ENCODE results near the gene SLC29A1. TPM values are rescaled to one million over a fixed set of nuclear protein-coding genes. Genes with fewer than 3 reads are reported as not detected.

SLC29A1 gene
- total and polyA plus RNA-seq, 9 of the 15 experiments (the other 6 are each of a cell fraction or from before 2014, with no cell fraction given), result 18.9 to 170 (median 57.7) TPM

DNA sequence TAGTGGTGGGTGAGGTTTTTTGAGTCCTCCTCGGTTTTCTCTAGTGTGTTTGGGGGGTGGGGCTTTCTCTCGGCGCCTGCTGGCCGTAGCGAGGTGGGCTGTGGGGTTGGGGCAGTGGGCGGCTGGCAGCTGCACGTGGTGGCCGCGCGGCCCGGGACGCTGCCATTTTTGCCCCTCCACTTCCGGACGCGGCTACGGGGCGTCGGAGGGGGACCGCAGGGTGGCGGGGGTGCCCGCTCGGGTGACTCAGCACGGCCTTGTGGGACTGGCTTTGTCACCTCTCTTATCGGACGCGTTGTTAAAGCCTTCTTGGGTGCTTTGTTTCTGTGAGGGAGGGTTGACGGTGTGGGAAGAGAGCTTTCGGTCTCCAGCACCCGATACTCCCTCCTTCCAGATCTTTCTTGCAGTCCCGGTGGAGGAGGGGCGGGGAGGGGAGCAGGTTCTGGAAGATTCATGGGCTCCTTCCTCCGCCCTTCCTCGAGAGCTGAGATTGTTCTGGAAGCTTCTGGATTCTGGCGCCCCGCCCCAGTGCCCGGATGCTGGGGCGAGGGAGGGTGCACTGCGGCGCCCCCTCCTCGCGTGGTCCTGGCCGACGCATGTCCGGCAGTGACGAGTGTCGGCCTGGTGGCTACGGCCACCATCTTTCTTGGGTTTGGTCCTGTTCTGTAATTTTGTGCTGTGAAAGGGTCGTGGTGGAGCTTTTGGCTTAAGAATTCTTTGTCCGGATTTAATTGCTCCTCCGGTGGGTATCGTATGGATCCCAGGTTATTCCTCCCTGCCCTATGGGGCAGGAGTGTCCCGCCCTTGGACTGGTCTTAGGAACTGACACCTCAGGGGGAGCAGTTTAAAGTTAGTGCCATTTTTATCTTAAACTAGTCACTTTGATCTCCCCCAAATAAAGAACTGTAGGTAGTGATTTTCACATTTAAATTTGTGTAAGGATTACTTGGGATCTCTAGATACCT, 24.2 kb downstream of the SLC29A1 start (continued):
- TF ChIP-seq, protein P1, sequence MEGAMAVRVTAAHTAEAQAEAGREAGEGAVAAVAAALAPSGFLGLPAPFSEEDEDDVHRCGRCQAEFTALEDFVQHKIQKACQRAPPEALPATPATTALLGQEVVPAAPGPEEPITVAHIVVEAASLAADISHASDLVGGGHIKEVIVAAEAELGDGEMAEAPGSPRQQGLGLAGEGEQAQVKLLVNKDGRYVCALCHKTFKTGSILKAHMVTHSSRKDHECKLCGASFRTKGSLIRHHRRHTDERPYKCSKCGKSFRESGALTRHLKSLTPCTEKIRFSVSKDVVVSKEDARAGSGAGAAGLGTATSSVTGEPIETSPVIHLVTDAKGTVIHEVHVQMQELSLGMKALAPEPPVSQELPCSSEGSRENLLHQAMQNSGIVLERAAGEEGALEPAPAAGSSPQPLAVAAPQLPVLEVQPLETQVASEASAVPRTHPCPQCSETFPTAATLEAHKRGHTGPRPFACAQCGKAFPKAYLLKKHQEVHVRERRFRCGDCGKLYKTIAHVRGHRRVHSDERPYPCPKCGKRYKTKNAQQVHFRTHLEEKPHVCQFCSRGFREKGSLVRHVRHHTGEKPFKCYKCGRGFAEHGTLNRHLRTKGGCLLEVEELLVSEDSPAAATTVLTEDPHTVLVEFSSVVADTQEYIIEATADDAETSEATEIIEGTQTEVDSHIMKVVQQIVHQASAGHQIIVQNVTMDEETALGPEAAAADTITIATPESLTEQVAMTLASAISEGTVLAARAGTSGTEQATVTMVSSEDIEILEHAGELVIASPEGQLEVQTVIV (CRISPR knock-in tag; IDR thresholded peaks at IDR 0.05; ENCODE audit: borderline replicate concordance), result no peak
- TF ChIP-seq, protein P2, sequence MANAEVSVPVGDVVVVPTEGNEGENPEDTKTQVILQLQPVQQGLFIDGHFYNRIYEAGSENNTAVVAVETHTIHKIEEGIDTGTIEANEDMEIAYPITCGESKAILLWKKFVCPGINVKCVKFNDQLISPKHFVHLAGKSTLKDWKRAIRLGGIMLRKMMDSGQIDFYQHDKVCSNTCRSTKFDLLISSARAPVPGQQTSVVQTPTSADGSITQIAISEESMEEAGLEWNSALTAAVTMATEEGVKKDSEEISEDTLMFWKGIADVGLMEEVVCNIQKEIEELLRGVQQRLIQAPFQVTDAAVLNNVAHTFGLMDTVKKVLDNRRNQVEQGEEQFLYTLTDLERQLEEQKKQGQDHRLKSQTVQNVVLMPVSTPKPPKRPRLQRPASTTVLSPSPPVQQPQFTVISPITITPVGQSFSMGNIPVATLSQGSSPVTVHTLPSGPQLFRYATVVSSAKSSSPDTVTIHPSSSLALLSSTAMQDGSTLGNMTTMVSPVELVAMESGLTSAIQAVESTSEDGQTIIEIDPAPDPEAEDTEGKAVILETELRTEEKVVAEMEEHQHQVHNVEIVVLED (CRISPR knock-in tag; IDR thresholded peaks at IDR 0.05), result peak; percentile 75
- TF ChIP-seq, protein P3, sequence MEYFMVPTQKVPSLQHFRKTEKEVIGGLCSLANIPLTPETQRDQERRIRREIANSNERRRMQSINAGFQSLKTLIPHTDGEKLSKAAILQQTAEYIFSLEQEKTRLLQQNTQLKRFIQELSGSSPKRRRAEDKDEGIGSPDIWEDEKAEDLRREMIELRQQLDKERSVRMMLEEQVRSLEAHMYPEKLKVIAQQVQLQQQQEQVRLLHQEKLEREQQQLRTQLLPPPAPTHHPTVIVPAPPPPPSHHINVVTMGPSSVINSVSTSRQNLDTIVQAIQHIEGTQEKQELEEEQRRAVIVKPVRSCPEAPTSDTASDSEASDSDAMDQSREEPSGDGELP (CRISPR knock-in tag; IDR thresholded peaks at IDR 0.05; ENCODE audit: borderline replicate concordance), result peak; percentile 77; the same call in 1 of the 2 replicates
- TF ChIP-seq, protein P4, sequence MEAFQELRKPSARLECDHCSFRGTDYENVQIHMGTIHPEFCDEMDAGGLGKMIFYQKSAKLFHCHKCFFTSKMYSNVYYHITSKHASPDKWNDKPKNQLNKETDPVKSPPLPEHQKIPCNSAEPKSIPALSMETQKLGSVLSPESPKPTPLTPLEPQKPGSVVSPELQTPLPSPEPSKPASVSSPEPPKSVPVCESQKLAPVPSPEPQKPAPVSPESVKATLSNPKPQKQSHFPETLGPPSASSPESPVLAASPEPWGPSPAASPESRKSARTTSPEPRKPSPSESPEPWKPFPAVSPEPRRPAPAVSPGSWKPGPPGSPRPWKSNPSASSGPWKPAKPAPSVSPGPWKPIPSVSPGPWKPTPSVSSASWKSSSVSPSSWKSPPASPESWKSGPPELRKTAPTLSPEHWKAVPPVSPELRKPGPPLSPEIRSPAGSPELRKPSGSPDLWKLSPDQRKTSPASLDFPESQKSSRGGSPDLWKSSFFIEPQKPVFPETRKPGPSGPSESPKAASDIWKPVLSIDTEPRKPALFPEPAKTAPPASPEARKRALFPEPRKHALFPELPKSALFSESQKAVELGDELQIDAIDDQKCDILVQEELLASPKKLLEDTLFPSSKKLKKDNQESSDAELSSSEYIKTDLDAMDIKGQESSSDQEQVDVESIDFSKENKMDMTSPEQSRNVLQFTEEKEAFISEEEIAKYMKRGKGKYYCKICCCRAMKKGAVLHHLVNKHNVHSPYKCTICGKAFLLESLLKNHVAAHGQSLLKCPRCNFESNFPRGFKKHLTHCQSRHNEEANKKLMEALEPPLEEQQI (IDR thresholded peaks at IDR 0.05), result no peak; the same call in 1 of the 2 replicates
- TF ChIP-seq ZNF76 (CRISPR knock-in tag; IDR thresholded peaks at IDR 0.05; ENCODE audit: borderline replicate concordance) (0 out of 2 replicates have a peak, but pooled peaks have one; percentile 31), PHF8 (IDR thresholded peaks at IDR 0.05; ENCODE audit: borderline replicate concordance, low read length) (no peak), MAFK (IDR thresholded peaks at IDR 0.05; ENCODE audit: low read length) (peak; percentile 91), SMARCB1 (IDR thresholded peaks at IDR 0.05; ENCODE audit: insufficient read length, low read depth) (no peak)
- TF ChIP-seq, protein P5, sequence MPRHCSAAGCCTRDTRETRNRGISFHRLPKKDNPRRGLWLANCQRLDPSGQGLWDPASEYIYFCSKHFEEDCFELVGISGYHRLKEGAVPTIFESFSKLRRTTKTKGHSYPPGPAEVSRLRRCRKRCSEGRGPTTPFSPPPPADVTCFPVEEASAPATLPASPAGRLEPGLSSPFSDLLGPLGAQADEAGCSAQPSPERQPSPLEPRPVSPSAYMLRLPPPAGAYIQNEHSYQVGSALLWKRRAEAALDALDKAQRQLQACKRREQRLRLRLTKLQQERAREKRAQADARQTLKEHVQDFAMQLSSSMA (CRISPR knock-in tag; IDR thresholded peaks at IDR 0.05), result no peak
- TF ChIP-seq, protein P6, sequence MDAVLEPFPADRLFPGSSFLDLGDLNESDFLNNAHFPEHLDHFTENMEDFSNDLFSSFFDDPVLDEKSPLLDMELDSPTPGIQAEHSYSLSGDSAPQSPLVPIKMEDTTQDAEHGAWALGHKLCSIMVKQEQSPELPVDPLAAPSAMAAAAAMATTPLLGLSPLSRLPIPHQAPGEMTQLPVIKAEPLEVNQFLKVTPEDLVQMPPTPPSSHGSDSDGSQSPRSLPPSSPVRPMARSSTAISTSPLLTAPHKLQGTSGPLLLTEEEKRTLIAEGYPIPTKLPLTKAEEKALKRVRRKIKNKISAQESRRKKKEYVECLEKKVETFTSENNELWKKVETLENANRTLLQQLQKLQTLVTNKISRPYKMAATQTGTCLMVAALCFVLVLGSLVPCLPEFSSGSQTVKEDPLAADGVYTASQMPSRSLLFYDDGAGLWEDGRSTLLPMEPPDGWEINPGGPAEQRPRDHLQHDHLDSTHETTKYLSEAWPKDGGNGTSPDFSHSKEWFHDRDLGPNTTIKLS (IDR thresholded peaks at IDR 0.05; ENCODE audit: borderline replicate concordance, low read depth), result peak; percentile 39; the same call in 1 of the 2 replicates
